Panc1 (cell line): ENCODE results near the gene ERG. TPM values are rescaled to one million over a fixed set of nuclear protein-coding genes. Genes with fewer than 3 reads are reported as not detected.

Experiments
- ATAC-seq: fragments of 200-7000 bp; cut with Tn5 transposase; 2 replicates; pipeline ENCODE4 v1.9.1; 2020; ENCODE audit warnings: mild to moderate bottlenecking, moderate library complexity
- BruUV-seq: library from RNA; stranded (reverse); fragments of 400-500 nt; replicated peaks from 2 replicates; lab custom pipeline; 2021; lab: Mats Ljungman, UMichigan
- CTCF ChIA-PET: fragments of 300-600 bp; sonication (Branson Sonifier 250); formaldehyde crosslinking; loops from one replicate; lab custom pipeline; 2022; ENCODE audit warnings: antibody characterized with exemption; lab: Charles Lee
- POLR2A ChIA-PET: fragments of 300-600 bp; sonication (Branson Sonifier 250); formaldehyde crosslinking; loops from one replicate; lab custom pipeline; 2022; ENCODE audit warnings: antibody characterized with exemption; lab: Charles Lee
- DNase-seq: peaks from one replicate; pipeline ENCODE4 v3.0.0-alpha.2; 2010; ENCODE audit warnings: low read depth, low spot score
- H3K27ac ChIP-seq: 2 replicates; pipeline ENCODE4 v1.5.1; 2011; ENCODE audit warnings: mild to moderate bottlenecking, low read length, inconsistent platforms
- H3K27me3 ChIP-seq: fragments of 200-500 bp; sonication (Bioruptor generic); 2 replicates; pipeline ENCODE4 v1.6.0; 2014; ENCODE audit warnings: low read length, inconsistent platforms; ENCODE audit not compliant: control insufficient read depth, insufficient read depth
- H3K36me3 ChIP-seq: fragments of 200-500 bp; sonication (Bioruptor generic); 2 replicates; pipeline ENCODE4 v1.5.1; 2014; ENCODE audit warnings: inconsistent platforms, mild to moderate bottlenecking, low read length, moderate library complexity; ENCODE audit not compliant: control insufficient read depth, insufficient read depth
- H3K4me1 ChIP-seq: 2 replicates; pipeline ENCODE4 v1.5.1; 2011; ENCODE audit warnings: inconsistent platforms, mild to moderate bottlenecking, low read length, moderate library complexity; ENCODE audit not compliant: control insufficient read depth, insufficient read depth
- H3K4me3 ChIP-seq, 2 experiments: 2 replicates each; pipeline ENCODE4 v1.5.1; 2011 to 2012; ENCODE audit warnings: low read depth in 2 of 2, low read length in 2 of 2, mild to moderate bottlenecking in 2 of 2, inconsistent platforms in 1 of 2, moderate library complexity in 1 of 2
- H3K9me3 ChIP-seq: fragments of 200-500 bp; sonication (Bioruptor generic); 2 replicates; pipeline ENCODE4 v1.5.1; 2014; ENCODE audit warnings: low read depth, mild to moderate bottlenecking, inconsistent platforms, low read length, moderate library complexity; ENCODE audit not compliant: control insufficient read depth, insufficient read depth
- POLR2AphosphoS5 ChIP-seq: IDR thresholded peaks from 2 replicates; pipeline ENCODE4 v1.6.1; 2012; ENCODE audit warnings: mild to moderate bottlenecking, low read depth, low read length, moderate library complexity
- SIN3A ChIP-seq: IDR thresholded peaks from 2 replicates; pipeline ENCODE4 v1.6.1; 2012; ENCODE audit warnings: low read depth, mild to moderate bottlenecking, low read length, moderate library complexity, borderline replicate concordance; ENCODE audit not compliant: insufficient read depth
- TCF7L2 ChIP-seq: IDR thresholded peaks from 2 replicates; pipeline ENCODE4 v1.6.1; 2011; ENCODE audit warnings: mild to moderate bottlenecking, low read depth, low read length, inconsistent platforms
- in situ Hi-C: cut with HindIII; loops from 2 replicates; pipeline ENCODE4 v1.10.0; 2016; ENCODE audit warnings: low sequenced_read_pairs, low pct_unique_long_range_greater_than_20kb
- intact Hi-C: fragments of 100-400 bp; cut with micrococcal nuclease; formaldehyde crosslinking; loops from one replicate; pipeline ENCODE4 v1.10.0; 2022; ENCODE audit not compliant: unreplicated experiment
- total RNA-seq: library from RNA; stranded (reverse); gene quantifications from one replicate; pipeline ENCODE4 v1.2.1, GENCODE V29; 2021; ENCODE audit not compliant: unreplicated experiment
- TF ChIP-seq, protein P1 (sequence below), 2 experiments: IDR thresholded peaks; 2 replicates each; pipeline ENCODE4 v1.6.1; 2011 to 2012; ENCODE audit warnings: low read depth in 2 of 2, control low read depth in 1 of 2, low read length in 1 of 2, mild to moderate bottlenecking in 1 of 2, moderate library complexity in 1 of 2; ENCODE audit not compliant: insufficient read depth in 1 of 2
- TF ChIP-seq, protein P2 (sequence below): fragments of 450-650 bp; IDR thresholded peaks from 2 replicates; pipeline ENCODE4 v1.5.1; 2017; ENCODE audit warnings: mild to moderate bottlenecking

ERG gene
- total RNA-seq, 1 experiment from 2014 or later = 0.49 TPM

DNA sequence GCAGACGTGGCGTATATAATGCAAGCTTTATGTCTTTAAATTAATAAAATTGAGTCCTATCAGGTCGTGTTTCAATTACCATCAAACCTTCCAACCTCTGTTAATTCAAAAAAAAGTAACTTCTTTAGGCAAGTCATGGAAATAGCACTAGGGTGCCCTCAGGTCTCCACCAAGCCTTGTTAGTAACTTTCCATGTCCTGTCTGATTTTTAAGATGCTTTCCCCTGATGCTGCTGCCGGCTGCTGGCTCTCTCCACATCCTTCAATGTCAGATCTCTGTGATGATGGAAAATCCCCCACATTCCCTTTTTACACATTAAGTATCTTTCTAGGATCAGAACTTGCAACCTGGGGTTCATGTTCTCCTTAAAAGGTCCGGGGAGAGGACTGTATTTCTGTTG is 3.0 kb downstream of the ERG start:
- POLR2A ChIA-PET = interaction anchor here (0.6 kb wide), 1 partner anchor 414 kb away, joined by 3 read pairs; no protein-coding TSS in a partner anchor
- in situ Hi-C loops = no loop called here
- no TSS peak for BruUV-seq

DNA sequence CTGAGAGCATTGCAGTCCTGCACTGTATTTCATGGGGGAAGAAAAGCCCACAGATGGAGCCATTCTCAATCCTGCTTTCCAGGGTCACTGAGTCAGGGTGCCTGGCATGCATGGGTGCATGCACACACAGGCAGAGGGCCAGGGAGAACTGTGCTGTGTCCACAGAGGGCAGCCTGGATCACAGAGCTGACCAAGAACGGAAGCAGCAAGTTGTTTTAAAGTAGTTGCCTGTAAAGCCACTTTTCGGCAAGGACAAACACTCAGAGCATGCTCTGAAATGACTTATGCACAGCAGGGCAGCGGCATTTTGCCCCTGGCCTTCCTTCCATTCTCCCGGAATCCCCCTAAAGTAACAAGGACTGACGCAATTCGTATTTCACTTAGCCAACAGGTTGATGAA is 3.6 kb downstream of the ERG start:
- Histone ChIP-seq H3K36me3 (no peaks in the 10 kb centered on the region), H3K27me3 (no peaks in the 10 kb centered on the region), H3K27ac (no peak overlapping the region), H3K9me3 (no peaks in the 10 kb centered on the region), H3K4me3 (no peak overlapping the region), H3K4me1 (peaks cover 3% of the 10 kb centered on the region; the same call in 1 of the 2 replicates)
- ATAC-seq = no peak
- no peak for TF ChIP-seq TCF7L2
- TF ChIP-seq, protein P1, sequence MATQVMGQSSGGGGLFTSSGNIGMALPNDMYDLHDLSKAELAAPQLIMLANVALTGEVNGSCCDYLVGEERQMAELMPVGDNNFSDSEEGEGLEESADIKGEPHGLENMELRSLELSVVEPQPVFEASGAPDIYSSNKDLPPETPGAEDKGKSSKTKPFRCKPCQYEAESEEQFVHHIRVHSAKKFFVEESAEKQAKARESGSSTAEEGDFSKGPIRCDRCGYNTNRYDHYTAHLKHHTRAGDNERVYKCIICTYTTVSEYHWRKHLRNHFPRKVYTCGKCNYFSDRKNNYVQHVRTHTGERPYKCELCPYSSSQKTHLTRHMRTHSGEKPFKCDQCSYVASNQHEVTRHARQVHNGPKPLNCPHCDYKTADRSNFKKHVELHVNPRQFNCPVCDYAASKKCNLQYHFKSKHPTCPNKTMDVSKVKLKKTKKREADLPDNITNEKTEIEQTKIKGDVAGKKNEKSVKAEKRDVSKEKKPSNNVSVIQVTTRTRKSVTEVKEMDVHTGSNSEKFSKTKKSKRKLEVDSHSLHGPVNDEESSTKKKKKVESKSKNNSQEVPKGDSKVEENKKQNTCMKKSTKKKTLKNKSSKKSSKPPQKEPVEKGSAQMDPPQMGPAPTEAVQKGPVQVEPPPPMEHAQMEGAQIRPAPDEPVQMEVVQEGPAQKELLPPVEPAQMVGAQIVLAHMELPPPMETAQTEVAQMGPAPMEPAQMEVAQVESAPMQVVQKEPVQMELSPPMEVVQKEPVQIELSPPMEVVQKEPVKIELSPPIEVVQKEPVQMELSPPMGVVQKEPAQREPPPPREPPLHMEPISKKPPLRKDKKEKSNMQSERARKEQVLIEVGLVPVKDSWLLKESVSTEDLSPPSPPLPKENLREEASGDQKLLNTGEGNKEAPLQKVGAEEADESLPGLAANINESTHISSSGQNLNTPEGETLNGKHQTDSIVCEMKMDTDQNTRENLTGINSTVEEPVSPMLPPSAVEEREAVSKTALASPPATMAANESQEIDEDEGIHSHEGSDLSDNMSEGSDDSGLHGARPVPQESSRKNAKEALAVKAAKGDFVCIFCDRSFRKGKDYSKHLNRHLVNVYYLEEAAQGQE (IDR thresholded peaks at IDR 0.05; ENCODE audit: insufficient read depth in 1 of 2, low read depth in 2 of 2, low read length in 1 of 2) = no peak
- DNase-seq = no peak
- no TSS peak for BruUV-seq
- POLR2A ChIA-PET = interaction anchor here (0.6 kb wide), 1 partner anchor 414 kb away, joined by 3 read pairs; no protein-coding TSS in a partner anchor
- in situ Hi-C loops = no loop called here
- CTCF ChIA-PET = no interaction called here
- intact Hi-C loops = no loop called here

More for the DNA sequence above, 3.0 kb downstream of the ERG start:
- intact Hi-C loops = no loop called here
- ATAC-seq (no peak), DNase-seq (no peak)
- CTCF ChIA-PET = no interaction called here
- H3K4me1 ChIP-seq = peaks cover 3% of the 10 kb centered on the region; the same call in 1 of the 2 replicates
- H3K27me3 ChIP-seq = no peaks in the 10 kb centered on the region
- no peaks in the 10 kb centered on the region for H3K36me3 ChIP-seq
- H3K4me3 ChIP-seq = no peak overlapping the region
- TF ChIP-seq, protein P1 (IDR thresholded peaks at IDR 0.05; ENCODE audit: insufficient read depth in 1 of 2, low read depth in 2 of 2, low read length in 1 of 2) = no peak
- TF ChIP-seq SIN3A = no peak
- TF ChIP-seq POLR2AphosphoS5 = no peak
- TF ChIP-seq, protein P2, sequence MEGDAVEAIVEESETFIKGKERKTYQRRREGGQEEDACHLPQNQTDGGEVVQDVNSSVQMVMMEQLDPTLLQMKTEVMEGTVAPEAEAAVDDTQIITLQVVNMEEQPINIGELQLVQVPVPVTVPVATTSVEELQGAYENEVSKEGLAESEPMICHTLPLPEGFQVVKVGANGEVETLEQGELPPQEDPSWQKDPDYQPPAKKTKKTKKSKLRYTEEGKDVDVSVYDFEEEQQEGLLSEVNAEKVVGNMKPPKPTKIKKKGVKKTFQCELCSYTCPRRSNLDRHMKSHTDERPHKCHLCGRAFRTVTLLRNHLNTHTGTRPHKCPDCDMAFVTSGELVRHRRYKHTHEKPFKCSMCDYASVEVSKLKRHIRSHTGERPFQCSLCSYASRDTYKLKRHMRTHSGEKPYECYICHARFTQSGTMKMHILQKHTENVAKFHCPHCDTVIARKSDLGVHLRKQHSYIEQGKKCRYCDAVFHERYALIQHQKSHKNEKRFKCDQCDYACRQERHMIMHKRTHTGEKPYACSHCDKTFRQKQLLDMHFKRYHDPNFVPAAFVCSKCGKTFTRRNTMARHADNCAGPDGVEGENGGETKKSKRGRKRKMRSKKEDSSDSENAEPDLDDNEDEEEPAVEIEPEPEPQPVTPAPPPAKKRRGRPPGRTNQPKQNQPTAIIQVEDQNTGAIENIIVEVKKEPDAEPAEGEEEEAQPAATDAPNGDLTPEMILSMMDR = no peak
- no peak for TF ChIP-seq TCF7L2
- no peaks in the 10 kb centered on the region for H3K9me3 ChIP-seq
- no peak overlapping the region for H3K27ac ChIP-seq
